H9 (cell line): ENCODE results near the gene RPL26. TPM values are rescaled to one million over a fixed set of nuclear protein-coding genes. Genes with fewer than 3 reads are reported as not detected.

ENCODE experiments used
- DNase-seq: peaks from one replicate; pipeline ENCODE4 v3.0.0-alpha.2; 2017
- H2AFZ ChIP-seq: one replicate; pipeline ENCODE4 v1.6.1; 2013; ENCODE audit warnings: mild to moderate bottlenecking, low read length, control low read depth, moderate library complexity
- H2AK5ac ChIP-seq: 2 replicates; pipeline ENCODE4 v1.6.1; 2013; ENCODE audit warnings: low read length, control low read depth, mixed read lengths; ENCODE audit not compliant: insufficient read length
- H2BK120ac ChIP-seq: one replicate; pipeline ENCODE4 v1.6.1; 2013; ENCODE audit warnings: low read depth, mild to moderate bottlenecking, low read length, control low read depth, inconsistent platforms; ENCODE audit not compliant: poor library complexity, severe bottlenecking
- H2BK12ac ChIP-seq: 2 replicates; pipeline ENCODE4 v1.6.1; 2013; ENCODE audit warnings: low read length, control low read depth, mixed read lengths, low read depth; ENCODE audit not compliant: insufficient read length
- H2BK15ac ChIP-seq: 2 replicates; pipeline ENCODE4 v1.6.1; 2013; ENCODE audit warnings: low read depth, low read length, control low read depth
- H2BK20ac ChIP-seq: one replicate; pipeline ENCODE4 v1.6.1; 2013; ENCODE audit warnings: low read depth, mild to moderate bottlenecking, low read length, control low read depth, inconsistent platforms; ENCODE audit not compliant: poor library complexity, severe bottlenecking
- H2BK5ac ChIP-seq: 2 replicates; pipeline ENCODE4 v1.6.1; 2013; ENCODE audit warnings: low read length, control low read depth, mixed read lengths; ENCODE audit not compliant: insufficient read length
- H3K14ac ChIP-seq: 2 replicates; pipeline ENCODE4 v1.6.1; 2013; ENCODE audit warnings: low read length, control low read depth; ENCODE audit not compliant: insufficient read depth
- H3K18ac ChIP-seq: 2 replicates; pipeline ENCODE4 v1.6.1; 2013; ENCODE audit warnings: low read depth, mild to moderate bottlenecking, mixed read lengths, low read length, control low read depth; ENCODE audit not compliant: insufficient read length
- H3K23ac ChIP-seq: 2 replicates; pipeline ENCODE4 v1.6.1; 2013; ENCODE audit warnings: low read length, control low read depth, mixed read lengths, low read depth; ENCODE audit not compliant: insufficient read length
- H3K23me2 ChIP-seq: 2 replicates; pipeline ENCODE4 v1.6.1; 2013; ENCODE audit warnings: low read depth, mild to moderate bottlenecking, mixed read lengths, low read length, control low read depth; ENCODE audit not compliant: insufficient read length, poor library complexity, severe bottlenecking
- H3K27ac ChIP-seq: 2 replicates; pipeline ENCODE4 v1.5.1; 2013; ENCODE audit warnings: low read length, control low read depth, mixed read lengths, low read depth; ENCODE audit not compliant: insufficient read length
- H3K27me3 ChIP-seq: 2 replicates; pipeline ENCODE4 v1.6.1; 2013; ENCODE audit warnings: low read length, control low read depth, inconsistent platforms; ENCODE audit not compliant: insufficient read depth
- H3K4ac ChIP-seq: 2 replicates; pipeline ENCODE4 v1.6.1; 2013; ENCODE audit warnings: low read depth, mild to moderate bottlenecking, control low read depth, inconsistent platforms, low read length, moderate library complexity
- H3K4me1 ChIP-seq: 2 replicates; pipeline ENCODE4 v1.6.1; 2013; ENCODE audit warnings: low read length, control low read depth, inconsistent platforms; ENCODE audit not compliant: insufficient read depth
- H3K4me2 ChIP-seq: 2 replicates; pipeline ENCODE4 v1.6.1; 2013; ENCODE audit warnings: low read length, control low read depth, mixed read lengths; ENCODE audit not compliant: insufficient read length, insufficient read depth
- H3K56ac ChIP-seq: 2 replicates; pipeline ENCODE4 v1.6.1; 2013; ENCODE audit warnings: low read depth, mild to moderate bottlenecking, mixed read lengths, low read length, control low read depth; ENCODE audit not compliant: insufficient read length
- H3K79me1 ChIP-seq: 2 replicates; pipeline ENCODE4 v1.6.1; 2013; ENCODE audit warnings: low read depth, mild to moderate bottlenecking, moderate library complexity, low read length, control low read depth, inconsistent platforms; ENCODE audit not compliant: insufficient read depth, poor library complexity, severe bottlenecking
- H3K79me2 ChIP-seq: 2 replicates; pipeline ENCODE4 v1.6.1; 2013; ENCODE audit warnings: low read length, control low read depth, inconsistent platforms; ENCODE audit not compliant: insufficient read depth
- H3K9ac ChIP-seq: 2 replicates; pipeline ENCODE4 v1.6.1; 2013; ENCODE audit warnings: low read length, control low read depth, mixed read lengths; ENCODE audit not compliant: insufficient read length; ENCODE audit errors: extremely low read depth
- H3K9me3 ChIP-seq: one replicate; pipeline ENCODE4 v1.6.1; 2013; ENCODE audit warnings: low read depth, low read length, inconsistent platforms; ENCODE audit not compliant: control insufficient read depth
- H3T11ph ChIP-seq: one replicate; pipeline ENCODE4 v1.6.1; 2013; ENCODE audit warnings: mild to moderate bottlenecking, low read length, control low read depth, inconsistent platforms
- H4K20me1 ChIP-seq: one replicate; pipeline ENCODE4 v1.6.1; 2013; ENCODE audit not compliant: control insufficient read depth, insufficient read length, insufficient read depth
- H4K5ac ChIP-seq: 2 replicates; pipeline ENCODE4 v1.6.1; 2013; ENCODE audit warnings: low read depth, mild to moderate bottlenecking, mixed read lengths, low read length, control low read depth; ENCODE audit not compliant: insufficient read length
- H4K8ac ChIP-seq: replicated peaks from 2 replicates; pipeline ENCODE4 v1.6.1; 2013; ENCODE audit warnings: low read length, control low read depth, mixed read lengths, low read depth; ENCODE audit not compliant: insufficient read length
- H4K91ac ChIP-seq: 2 replicates; pipeline ENCODE4 v1.6.1; 2013; ENCODE audit warnings: low read depth, mild to moderate bottlenecking, moderate library complexity, mixed read lengths, low read length, control low read depth; ENCODE audit not compliant: insufficient read length
- H3K27ac Mint-ChIP-seq, 3 experiments: 2 replicates in 2 of 3; 3 replicates in 1 of 3; pipeline ENCODE4 v1.8.0; 2020 to 2021; ENCODE audit warnings: mixed read lengths in 3 of 3, mild to moderate bottlenecking in 1 of 3, moderate library complexity in 1 of 3
- H3K27me3 Mint-ChIP-seq: 2 replicates; pipeline ENCODE4 v1.8.0; 2021; ENCODE audit warnings: low read depth, mild to moderate bottlenecking, moderate library complexity, mixed read lengths
- H3K36me3 Mint-ChIP-seq, 3 experiments: 2 replicates in 2 of 3; 3 replicates in 1 of 3; pipeline ENCODE4 v1.8.0; 2020 to 2021; ENCODE audit warnings: low read depth in 3 of 3, mixed read lengths in 3 of 3; ENCODE audit not compliant: insufficient read depth in 1 of 3
- H3K4me1 Mint-ChIP-seq, 2 experiments: 2 replicates each; pipeline ENCODE4 v1.8.0; 2020; ENCODE audit warnings: mixed read lengths in 2 of 2
- H3K4me3 Mint-ChIP-seq, 2 experiments: 2 replicates in 1 of 2; 3 replicates in 1 of 2; pipeline ENCODE4 v1.8.0; 2020 to 2021; ENCODE audit warnings: mild to moderate bottlenecking in 2 of 2, mixed read lengths in 2 of 2, moderate library complexity in 1 of 2
- H3K9me3 Mint-ChIP-seq, 2 experiments: 2 replicates in 1 of 2; 3 replicates in 1 of 2; pipeline ENCODE4 v1.8.0; 2020; ENCODE audit warnings: mild to moderate bottlenecking in 2 of 2, mixed read lengths in 2 of 2, moderate library complexity in 1 of 2
- WGBS: extraction: QIAGEN DNeasy Blood & Tissue Kit; methylation state at CpG from one replicate; pipeline ENCODE4 v1.1.7; 2013; ENCODE audit warnings: missing lambda C conversion rate, low lambda C conversion rate, mixed read lengths; ENCODE audit not compliant: insufficient read length; ENCODE audit errors: extremely low coverage; 5-methylcytosine and 5-hydroxymethylcytosine counted together
- total RNA-seq: library from RNA; stranded (reverse); gene quantifications from 2 replicates; pipeline ENCODE4 v1.2.1, GENCODE V29; 2021
- TF ChIP-seq, protein P1 (sequence below): fragments of 200-600 bp; sonication (generic); conservative IDR thresholded peaks from 3 replicates; pipeline ENCODE4 v1.8.0; 2021; ENCODE audit warnings: antibody characterized with exemption, mild to moderate bottlenecking

The RPL26 gene
- total RNA-seq, 1 experiment from 2014 or later, result 2,434 TPM

DNA sequence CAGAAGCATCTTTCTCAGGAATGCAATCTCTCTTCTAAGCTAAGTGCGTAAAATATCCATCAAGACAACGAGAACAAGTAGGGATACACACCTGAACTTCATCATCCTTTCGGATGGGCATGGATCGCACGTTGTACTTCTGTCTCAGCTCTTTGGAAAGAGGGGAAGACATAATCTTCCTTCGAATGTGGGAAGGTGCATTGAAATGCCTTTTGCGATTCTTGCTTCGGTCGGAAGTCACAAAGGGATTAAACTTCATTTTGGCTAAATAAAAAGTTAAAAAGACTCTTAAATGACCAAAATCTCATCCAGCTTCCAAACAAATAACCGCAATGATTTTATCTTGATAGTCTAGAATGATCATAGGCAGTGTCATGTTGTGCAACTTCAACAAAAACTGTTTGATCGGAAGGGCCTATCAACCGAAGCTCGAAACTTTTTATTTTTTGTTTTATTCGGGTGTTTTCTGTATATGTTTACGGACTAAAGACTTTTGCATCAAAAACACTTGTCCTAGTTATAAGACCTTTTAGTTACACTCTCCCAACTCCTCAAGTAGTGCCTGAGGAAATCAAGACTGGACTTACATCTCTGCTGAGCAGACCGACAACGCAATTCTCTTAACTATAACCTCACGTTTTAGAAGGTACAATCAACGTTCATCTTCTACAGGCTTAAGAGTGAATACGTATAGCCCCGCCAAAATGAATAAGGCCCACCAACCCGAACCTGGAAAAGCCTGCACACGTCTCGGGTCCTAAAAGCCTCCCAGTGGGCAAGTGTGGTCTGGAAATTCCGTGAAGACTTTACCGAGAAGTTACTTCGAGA is 727 bp downstream of the RPL26 start:
- no peaks in the 10 kb centered on the region for H4K20me1 ChIP-seq
- no peak overlapping the region for H2BK12ac ChIP-seq
- Mint-ChIP-seq H3K36me3 (peaks cover 50 to 58% (median 58%) of the 10 kb centered on the region in 3 experiments), H3K9me3 (no peaks in the 10 kb centered on the region; a peak in 1 of 5 replicates), H3K4me3 (peak overlapping the region; percentile 99 to 100), H3K4me1 (peaks cover 40 to 56% of the 10 kb centered on the region in 2 experiments), H3K27ac (peak overlapping the region; percentile 99 to 100 (median 99)), H3K27me3 (no peaks in the 10 kb centered on the region)
- H3K4ac ChIP-seq, result peak overlapping the region; percentile 84; the same call in 1 of the 2 replicates
- H3K14ac ChIP-seq, result peak overlapping the region; percentile 93
- no peaks in the 10 kb centered on the region for H3K79me1 ChIP-seq
- no peaks in the 10 kb centered on the region for H3K27me3 ChIP-seq
- no peak overlapping the region for H3K23ac ChIP-seq
- H3K9me3 ChIP-seq, result no peaks in the 10 kb centered on the region
- H3K4me1 ChIP-seq, result no peaks in the 10 kb centered on the region; the same call in 1 of the 2 replicates
- WGBS, result no CpG with 5 or more reads among the region's 27 CpGs
- no peak overlapping the region for H2BK20ac ChIP-seq
- H3T11ph ChIP-seq, result no peak overlapping the region
- H3K4me2 ChIP-seq, result peak overlapping the region; percentile 96
- H3K23me2 ChIP-seq, result peaks cover 6% of the 10 kb centered on the region
- no peak overlapping the region for H2BK15ac ChIP-seq
- peak overlapping the region; percentile 63 for H3K18ac ChIP-seq
- H3K79me2 ChIP-seq, result peaks cover 11% of the 10 kb centered on the region; the same call in 1 of the 2 replicates
- no peak overlapping the region for H2BK120ac ChIP-seq
- no peak overlapping the region for H2AFZ ChIP-seq
- H4K5ac ChIP-seq, result no peak overlapping the region
- H2BK5ac ChIP-seq, result peak overlapping the region; percentile 69
- TF ChIP-seq, protein P1, sequence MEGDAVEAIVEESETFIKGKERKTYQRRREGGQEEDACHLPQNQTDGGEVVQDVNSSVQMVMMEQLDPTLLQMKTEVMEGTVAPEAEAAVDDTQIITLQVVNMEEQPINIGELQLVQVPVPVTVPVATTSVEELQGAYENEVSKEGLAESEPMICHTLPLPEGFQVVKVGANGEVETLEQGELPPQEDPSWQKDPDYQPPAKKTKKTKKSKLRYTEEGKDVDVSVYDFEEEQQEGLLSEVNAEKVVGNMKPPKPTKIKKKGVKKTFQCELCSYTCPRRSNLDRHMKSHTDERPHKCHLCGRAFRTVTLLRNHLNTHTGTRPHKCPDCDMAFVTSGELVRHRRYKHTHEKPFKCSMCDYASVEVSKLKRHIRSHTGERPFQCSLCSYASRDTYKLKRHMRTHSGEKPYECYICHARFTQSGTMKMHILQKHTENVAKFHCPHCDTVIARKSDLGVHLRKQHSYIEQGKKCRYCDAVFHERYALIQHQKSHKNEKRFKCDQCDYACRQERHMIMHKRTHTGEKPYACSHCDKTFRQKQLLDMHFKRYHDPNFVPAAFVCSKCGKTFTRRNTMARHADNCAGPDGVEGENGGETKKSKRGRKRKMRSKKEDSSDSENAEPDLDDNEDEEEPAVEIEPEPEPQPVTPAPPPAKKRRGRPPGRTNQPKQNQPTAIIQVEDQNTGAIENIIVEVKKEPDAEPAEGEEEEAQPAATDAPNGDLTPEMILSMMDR, result no peak
- H4K8ac ChIP-seq, result no peak overlapping the region
- H3K27ac ChIP-seq, result peak overlapping the region; percentile 20
- H3K56ac ChIP-seq, result no peak overlapping the region
- no peak overlapping the region for H4K91ac ChIP-seq
- H3K9ac ChIP-seq, result peak overlapping the region; percentile 100
- DNase-seq, result no peak
- no peak overlapping the region for H2AK5ac ChIP-seq
